GM19099 (cell line): Measurements from ENCODE around the gene OR2V2.
"Not testable (repeated sequence)": the region's sequence is repeated elsewhere in the genome, so short reads cannot be mapped to it uniquely, and the experiment has no call there.

Experiments used
- POLR2A ChIP-seq: IDR thresholded peaks from 3 replicates; pipeline ENCODE4 v1.6.1; 2011; ENCODE audit warnings: low read depth; ENCODE audit not compliant: insufficient read length; ENCODE audit errors: extremely low read depth

Gene OR2V2

GRCh38 chr5:181146927-181147636 is at the start of gene OR2V2:
Gene OR2V2, plus strand, starts transcription at chr5:181147586. Its CDS starts 7,357 bp downstream, at chr5:181154943.
- not testable (repeated sequence) for TF ChIP-seq POLR2A

GRCh38 chr5:181098762-181099601 is 48.4 kb upstream of the OR2V2 start:
- no peak for TF ChIP-seq POLR2A

DNA sequence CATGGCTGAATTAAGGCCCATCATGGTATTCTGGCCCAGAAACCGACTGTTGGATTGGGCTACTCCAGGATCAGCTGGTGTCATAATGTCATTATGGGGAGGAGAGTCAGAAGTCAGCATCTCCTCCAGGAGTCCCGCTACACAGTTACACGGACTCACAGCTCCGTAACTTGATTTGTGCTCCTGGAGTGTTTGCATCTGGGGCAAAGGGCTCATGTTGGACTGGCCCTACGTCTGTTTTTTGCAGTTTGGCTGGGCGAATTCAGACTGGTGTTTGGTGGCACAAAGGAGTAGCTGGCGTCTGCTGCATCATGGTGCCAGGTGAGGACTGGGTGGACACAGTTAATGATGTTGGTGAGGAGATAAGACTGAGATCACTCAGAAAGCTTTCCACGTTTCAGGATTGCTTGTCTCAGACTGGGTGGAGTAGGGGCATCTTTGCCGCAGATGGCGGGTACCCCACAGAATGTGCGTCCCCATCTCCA is 47.7 kb upstream of the OR2V2 start:
- TF ChIP-seq POLR2A: no peak

DNA sequence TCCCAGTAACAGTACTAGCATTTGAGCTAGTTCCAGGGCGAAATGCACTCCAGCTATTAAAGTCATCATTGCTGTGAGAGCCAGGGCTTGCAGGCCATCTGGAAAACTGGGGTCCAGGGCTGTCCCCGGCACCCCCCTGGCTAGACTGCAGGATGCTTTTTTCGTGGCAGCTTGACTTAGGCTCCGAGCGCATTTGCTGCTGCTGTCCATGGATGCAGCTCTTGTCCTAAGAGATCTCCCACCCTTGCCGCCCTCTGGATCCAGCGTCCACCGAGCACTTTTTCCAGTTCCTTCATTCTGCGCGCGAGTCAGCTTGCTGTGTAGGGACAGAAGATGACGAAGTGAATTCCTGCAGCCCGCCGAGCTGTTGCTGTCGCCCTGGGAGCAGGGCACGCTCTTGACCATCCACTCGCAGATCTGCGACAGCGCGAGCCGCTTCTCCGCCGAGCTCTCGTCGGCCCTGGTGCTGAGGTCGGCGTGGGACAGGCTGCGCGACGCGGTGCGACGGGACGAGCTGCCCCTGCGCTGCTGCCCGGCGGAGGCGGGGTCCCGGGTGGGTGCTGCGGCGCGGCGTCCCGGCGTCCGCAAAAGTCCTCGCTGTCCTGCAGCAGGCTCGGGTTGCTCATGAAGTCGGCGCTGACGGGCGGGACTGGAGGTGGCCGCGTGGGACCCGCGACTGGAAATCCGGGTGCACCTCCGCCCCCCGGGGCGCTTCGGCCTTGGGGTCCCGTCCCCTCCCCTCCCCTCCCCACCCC is 47.1 kb upstream of the OR2V2 start:
- TF ChIP-seq POLR2A: no peak

- no peak for TF ChIP-seq POLR2A
Observed at GRCh38 chr5:181105391-181106025, 41.9 kb upstream of the OR2V2 start.

DNA sequence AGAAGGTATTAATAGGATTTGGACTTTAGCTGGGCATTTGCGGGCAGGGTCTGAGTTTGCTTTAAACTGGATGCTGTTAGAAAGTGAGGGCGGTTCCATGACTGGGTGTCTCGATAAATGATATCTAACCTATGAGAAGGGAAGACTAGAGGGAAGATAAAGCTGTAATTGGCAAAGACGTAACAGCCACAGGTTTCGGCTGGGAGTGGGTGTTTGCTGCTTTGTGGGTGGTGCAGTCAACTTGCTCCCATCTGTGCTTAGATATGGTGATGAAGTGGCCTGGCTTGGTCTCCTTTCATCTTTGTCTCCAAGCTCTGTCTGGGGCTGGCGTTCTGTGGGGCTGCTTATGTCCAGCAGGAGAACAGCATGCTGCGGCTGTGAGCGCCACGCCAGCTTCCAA is 39.7 kb upstream of the OR2V2 start:
- TF ChIP-seq POLR2A: no peak

GRCh38 chr5:181108578-181109165 is 38.7 kb upstream of the OR2V2 start:
- no peak for TF ChIP-seq POLR2A

GRCh38 chr5:181109489-181110013 is 37.8 kb upstream of the OR2V2 start:
- no peak for TF ChIP-seq POLR2A

DNA sequence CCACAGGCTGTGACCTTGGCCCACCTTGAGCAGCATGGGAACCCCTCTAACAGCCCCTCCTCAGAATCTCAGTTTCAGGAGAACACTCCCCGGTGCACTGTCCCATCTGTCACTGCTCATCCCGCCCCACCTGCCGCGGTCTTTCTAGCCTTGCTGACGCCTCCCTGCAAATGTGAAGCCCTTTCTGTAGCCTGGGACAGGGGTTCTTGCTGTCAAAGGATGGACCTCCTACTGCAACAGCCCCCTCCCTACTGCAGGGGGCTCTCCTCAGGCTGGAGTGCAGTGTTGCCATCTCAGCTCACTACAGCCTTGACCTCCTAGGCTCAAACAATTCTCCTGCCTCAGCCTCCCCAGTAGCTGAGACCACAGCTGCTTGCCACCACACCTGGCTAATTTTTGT is 36.4 kb upstream of the OR2V2 start:
- no peak for TF ChIP-seq POLR2A

DNA sequence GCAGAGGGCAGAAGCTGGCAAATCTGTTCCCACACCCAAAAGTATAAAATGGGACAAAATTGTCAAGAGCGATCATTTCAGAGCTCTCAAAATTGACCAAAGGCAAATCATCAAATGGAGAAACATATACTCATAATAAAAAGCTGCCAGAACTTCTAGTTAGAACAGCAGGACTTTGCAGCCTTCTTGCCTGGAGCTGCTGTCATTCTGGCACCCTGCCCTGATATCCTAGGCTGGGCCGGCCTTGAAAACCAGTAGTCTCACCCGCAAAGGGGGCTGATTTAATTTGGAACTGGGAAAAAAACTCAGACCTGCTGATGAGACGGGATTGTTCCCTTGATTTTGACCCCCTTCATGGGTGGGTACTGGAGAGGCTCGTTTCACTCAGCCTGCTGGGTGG is 34.9 kb upstream of the OR2V2 start:
- no peak for TF ChIP-seq POLR2A

- no peak for TF ChIP-seq POLR2A
Observed at GRCh38 chr5:181114284-181114843, 33.0 kb upstream of the OR2V2 start.

DNA sequence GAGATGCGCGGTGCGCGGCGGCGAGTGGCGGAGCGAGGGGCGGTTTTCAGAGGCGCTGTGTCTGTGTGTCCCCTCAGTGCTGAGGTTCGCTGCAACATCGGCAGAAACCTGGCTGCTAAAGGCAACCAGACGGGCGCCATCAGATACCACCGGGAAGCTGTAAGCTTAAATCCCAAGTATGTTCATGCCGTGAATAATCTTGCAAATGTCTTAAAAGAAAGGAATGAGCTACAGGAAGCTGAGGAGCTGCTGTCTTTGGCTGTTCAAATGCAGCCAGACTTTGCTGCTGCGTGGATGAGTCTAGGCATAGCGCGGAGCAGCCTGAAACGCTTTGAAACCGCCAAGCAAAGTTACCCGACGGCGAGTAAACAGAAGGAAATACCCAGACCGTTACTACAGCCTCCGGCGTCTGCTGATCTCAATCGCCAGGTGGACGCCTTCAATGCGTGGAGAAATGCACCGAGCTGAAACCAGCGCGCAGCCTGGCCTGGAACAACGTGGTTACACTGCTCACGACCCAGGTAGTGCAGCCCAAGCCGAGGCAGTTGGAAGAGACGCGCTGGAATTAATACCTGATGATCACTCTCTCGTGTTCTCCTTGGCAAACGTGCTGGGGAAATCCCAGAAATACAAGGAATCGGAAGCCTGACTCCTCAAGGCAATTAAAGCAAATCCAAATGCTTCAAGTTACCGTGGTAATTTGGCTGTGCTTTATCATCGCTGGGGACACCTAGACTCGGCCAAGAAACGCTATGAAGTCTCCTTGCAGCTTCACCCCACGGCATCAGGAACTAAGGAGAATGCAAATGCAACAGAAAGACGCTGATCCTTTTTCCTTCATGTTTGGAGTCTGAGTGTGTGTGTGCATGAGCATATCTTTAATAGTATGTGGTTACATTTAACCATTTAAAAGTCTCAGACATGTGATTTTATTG is 32.3 kb upstream of the OR2V2 start:
- TF ChIP-seq POLR2A: no peak

DNA sequence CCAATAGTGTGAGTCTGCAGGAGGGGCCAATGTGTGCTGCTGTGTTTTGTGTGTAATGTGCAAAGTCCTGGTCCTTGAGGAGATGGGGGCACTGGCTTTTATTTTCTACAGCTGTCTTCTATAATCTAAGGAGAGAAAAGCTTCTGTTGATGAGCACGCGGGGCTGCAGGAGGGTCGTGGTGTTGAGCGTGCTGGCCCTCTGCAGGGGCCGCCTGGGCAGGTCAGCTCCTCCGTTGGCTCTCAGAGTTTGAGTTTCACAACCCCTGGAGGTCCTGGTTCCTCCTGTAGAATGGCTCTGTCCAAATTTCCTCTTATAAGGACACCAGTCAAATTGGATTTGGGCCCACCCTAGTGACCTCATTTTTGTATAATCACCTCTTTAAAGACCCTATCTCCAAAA is 29.0 kb upstream of the OR2V2 start:
- no peak for TF ChIP-seq POLR2A
